B cell (primary cell): ENCODE measurements around the gene CTXN3.

Source experiments
- EZH2 ChIP-seq: IDR thresholded peaks from 2 replicates; pipeline ENCODE4 v1.6.1; 2012; ENCODE audit warnings: borderline replicate concordance, low read depth, mild to moderate bottlenecking, moderate library complexity, low read length; ENCODE audit not compliant: insufficient read depth, poor library complexity, severe bottlenecking
- TF ChIP-seq, protein P1 (sequence below): fragments of 200-600 bp; IDR thresholded peaks from one replicate; pipeline ENCODE4 v1.8.0; 2022; ENCODE audit warnings: antibody characterized with exemption, mild to moderate bottlenecking

GRCh38 chr5:127671218-127671617 is 22.3 kb downstream of the CTXN3 start:
- TF ChIP-seq, protein P1, sequence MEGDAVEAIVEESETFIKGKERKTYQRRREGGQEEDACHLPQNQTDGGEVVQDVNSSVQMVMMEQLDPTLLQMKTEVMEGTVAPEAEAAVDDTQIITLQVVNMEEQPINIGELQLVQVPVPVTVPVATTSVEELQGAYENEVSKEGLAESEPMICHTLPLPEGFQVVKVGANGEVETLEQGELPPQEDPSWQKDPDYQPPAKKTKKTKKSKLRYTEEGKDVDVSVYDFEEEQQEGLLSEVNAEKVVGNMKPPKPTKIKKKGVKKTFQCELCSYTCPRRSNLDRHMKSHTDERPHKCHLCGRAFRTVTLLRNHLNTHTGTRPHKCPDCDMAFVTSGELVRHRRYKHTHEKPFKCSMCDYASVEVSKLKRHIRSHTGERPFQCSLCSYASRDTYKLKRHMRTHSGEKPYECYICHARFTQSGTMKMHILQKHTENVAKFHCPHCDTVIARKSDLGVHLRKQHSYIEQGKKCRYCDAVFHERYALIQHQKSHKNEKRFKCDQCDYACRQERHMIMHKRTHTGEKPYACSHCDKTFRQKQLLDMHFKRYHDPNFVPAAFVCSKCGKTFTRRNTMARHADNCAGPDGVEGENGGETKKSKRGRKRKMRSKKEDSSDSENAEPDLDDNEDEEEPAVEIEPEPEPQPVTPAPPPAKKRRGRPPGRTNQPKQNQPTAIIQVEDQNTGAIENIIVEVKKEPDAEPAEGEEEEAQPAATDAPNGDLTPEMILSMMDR, result no peak
- TF ChIP-seq EZH2, result no peak
